GM21528 (cell line): ENCODE data around the gene FBXO48.

ENCODE experiments used
- ATAC-seq: cut with Tn5 transposase; IDR thresholded peaks from one replicate; pipeline ENCODE4 v1.9.1; 2021; ENCODE audit warnings: mild to moderate bottlenecking, moderate library complexity; ENCODE audit not compliant: unreplicated experiment, low FRiP score

The FBXO48 gene

GRCh38 chr2:68438455-68439303 is 28.4 kb downstream of the FBXO48 start:
- no peak for ATAC-seq

DNA sequence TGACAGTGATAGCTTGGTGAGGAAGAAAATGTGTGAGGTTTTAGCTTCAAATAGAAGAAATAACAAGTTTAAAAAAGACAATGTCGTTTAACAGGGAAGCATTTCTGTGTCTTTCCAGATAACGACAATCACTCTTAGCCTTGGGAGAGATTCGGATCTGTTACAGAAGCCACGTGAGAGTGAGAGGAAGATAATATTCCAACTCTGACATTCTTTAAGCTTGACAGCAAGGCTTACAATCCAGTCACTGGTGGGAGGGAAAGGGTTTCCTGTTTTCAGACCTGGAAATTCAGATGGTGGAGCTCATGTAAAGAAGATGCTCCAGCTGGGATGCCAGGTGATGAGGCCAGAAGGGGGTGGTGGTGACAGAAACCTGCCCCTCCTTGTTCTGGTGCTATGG is 30.8 kb downstream of the FBXO48 start:
- ATAC-seq = no peak

DNA sequence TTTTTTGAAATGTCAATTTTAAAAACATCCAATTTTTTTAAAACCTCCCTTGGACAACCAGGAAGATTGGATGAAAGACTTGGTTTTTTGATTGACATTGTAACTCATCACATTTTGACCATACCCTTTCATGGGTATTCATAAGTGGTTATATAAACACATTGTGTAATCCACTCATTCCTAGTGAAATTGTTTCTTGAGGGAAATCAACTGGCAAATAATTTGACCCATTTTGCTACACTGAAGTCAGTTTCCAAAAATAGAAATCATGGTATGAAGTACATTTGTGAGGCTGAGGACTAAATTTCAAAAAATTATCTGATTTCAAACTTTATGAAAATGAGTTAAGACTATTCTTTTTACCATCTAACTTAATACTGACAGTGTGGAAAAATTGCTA is 31.5 kb downstream of the FBXO48 start:
- no peak for ATAC-seq

GRCh38 chr2:68434981-68435380 is 32.1 kb downstream of the FBXO48 start:
- ATAC-seq = no peak

- ATAC-seq = no peak
Observed at GRCh38 chr2:68432696-68433658, 34.1 kb downstream of the FBXO48 start.

GRCh38 chr2:68431316-68431972 is 35.6 kb downstream of the FBXO48 start:
- no peak for ATAC-seq

DNA sequence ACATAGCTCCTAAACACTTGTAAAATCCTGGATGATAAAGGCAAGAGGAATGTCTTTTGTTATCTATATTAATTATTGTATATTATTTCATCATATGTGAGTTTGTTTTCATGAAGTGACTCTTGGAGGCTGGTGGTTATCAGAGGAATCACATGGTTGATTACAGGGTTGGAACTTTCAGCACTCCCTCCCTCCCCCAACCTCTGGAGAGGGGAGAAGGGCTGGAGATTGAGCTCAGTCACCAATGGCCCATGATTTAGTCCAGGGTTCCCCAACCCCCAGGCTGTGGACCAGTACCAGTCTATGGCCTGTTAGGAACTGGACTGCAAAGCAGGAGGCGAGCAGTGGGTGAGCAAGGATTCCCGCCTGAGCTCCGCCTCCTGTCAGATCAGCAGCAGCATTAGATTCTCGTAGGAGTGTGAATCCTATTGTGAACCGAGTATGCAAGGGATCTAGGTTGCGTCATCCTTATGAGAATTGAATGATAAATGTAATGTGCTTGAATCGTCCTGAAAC is 37.7 kb downstream of the FBXO48 start:
- no peak for ATAC-seq

DNA sequence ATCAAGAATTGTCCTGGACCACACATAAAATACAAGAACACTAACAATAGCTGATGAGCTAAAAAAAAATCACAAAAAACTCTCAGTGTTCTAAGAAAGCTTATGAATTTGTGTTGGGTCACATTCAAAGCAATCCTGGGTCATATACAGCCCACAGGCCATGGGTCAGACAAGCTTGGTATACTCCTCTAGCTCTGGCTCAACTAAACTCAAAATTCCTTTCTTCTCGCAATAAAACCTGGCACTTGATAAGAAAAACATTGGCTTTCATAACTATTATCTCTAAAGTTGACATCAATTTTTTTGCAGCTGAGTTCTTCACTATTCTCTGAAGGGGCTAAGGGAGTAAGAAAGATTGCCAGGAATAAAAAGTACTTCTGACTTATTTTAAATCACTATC is 38.3 kb downstream of the FBXO48 start:
- no peak for ATAC-seq

DNA sequence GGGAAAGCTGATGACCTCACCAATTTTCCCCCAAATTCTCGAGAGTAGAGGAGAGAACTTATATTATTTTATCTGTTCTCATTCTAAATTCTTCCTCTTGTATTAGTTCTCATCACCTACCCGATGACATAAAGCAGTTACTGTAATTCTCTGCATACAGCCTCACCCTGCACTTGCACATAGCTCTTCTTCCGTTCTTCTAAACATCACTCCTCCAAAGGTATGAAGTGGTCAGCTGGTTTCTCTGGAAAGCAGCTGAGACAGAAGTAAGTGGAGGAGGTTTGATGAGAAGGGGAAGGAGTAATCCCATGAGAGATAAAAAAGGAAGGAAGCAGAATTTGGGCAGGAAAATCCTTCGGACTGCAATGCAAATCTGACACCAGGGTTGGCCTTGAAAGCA is 39.0 kb downstream of the FBXO48 start:
- no peak for ATAC-seq

DNA sequence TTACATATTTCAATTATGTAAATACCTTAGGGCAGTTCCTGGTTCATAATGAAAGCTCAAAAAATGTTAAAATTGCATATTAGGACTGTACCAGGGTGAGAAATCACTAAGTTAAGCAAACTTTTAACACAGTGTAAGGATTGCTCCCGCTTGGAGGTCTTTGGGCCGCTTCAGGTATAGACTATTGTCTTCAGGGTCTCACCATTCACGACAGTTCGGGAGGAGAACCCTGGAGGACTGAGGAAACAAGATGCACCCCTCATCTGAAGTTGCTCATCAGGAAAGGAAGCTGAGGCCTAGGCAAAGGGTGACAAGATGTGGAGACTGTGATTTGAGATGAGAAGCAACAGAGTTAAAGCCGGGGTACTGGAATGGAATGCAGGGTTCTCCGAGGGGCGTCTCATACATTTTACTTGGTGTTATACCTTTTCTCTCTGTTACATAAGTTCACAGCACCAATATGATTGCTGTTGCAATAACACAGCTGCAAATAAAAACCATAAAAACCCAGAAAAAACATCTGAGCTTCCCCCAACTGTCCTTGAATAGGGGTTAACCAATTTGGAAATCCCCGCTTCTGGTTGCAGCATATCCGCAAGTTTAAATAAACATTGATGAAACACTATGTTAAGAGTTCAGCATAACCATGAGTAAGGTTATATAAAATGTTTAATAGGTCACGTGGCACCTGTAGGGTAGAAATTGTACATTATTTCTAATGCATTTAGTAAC is 40.1 kb downstream of the FBXO48 start:
- peak; percentile 47 for ATAC-seq

DNA sequence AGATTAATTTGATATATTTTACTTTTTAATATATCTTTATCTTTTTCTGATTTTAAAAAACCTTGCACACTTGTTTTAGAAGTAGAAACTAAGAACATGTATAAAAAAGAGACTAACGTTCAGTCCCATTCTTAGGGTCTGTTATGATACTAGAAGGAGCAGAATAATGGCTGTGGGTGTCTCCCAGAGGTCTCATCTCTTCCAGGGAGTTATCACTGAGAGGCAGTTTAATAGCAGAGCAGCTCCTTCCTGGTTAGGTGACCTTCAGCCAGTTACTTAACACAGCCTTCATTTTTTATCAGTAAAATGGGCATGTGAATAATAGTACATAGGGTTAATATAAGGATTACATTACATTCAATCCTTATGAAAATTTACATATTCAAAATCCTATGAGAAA is 40.6 kb downstream of the FBXO48 start:
- ATAC-seq = no peak

DNA sequence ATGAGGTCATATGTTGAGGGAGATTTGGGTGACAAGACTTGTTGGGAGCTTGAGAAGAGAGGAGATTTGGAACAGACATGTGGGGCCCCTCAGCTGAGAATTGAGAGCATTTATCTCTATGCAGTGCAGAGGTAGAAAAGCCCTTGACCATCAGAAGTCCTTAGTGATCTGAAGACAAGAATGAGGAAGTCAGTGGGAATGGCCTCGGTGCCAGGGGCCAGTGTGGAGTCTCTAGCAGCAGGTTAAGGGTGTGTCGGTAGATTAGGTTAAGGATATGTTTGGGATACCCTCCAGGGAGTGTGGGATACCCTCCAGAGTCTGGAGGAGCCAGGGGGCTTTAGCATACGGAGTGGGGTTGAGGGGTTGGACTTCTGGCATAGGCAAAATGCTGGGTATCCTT is 41.6 kb downstream of the FBXO48 start:
- ATAC-seq = no peak

DNA sequence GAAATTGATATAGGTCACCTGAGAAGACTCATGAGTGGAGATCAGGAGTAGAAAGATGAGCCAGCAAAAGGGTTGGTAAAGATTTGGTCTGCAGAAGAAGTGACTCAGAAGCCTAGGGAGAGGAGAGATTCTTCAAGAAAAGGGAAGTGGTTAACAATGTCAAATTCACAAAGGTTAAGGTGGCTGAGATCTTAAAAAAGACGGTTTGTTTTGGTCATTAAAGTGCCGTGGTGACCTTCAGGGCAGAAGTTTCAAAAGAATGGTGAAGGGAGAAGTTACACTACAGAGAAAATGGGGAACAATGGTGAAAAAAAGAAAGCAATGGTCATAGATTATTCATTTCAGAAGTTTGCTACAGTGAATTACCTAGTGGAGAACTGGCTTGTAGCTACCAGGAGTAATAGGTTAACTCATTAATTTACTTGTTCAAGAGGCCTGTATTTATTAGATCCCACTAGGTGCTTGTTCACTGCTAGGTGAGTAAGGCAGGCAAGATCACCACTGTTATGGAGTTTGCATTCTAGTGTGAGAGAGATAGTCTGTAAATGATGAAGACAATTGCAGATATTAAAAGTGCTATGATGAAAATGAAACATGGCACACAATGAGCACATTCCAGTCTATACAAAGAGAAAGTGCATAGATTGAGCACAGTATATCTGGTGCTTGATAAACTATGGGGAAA is 43.0 kb downstream of the FBXO48 start:
- ATAC-seq = peak; percentile 79

DNA sequence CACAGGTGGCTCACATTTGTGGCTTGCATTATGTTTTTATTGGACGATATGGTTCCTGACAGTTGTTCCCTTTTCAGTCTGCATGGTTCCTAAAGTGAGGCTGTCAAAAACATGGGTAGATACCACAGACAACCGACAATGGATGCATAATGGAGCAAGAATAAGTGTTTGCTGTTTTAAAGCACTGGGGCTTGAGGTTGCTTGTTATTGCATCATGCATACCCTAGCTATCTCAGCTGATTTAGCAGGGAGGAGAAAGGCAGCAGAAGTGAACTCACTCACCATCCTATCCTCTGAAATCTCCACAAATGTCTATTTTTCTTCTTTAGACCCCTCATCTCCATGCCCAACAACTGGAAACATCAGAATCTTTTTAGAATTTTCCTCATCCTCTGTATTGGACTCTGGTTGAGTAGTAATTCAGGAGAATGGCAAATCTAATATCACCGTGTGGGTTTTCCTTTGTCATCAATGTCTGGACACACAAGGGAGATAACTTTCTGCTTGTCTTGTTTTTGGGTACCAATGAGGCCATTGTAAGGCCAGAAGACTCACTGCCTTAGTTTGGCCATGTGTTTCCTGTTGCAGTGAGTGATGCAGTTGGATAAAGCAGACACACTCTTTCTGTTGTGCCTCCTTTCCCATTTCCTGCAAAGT is 46.7 kb downstream of the FBXO48 start:
- no peak for ATAC-seq

GRCh38 chr2:68418855-68419254 is 48.2 kb downstream of the FBXO48 start:
- no peak for ATAC-seq

GRCh38 chr2:68418419-68418818 is 48.7 kb downstream of the FBXO48 start:
- no peak for ATAC-seq

DNA sequence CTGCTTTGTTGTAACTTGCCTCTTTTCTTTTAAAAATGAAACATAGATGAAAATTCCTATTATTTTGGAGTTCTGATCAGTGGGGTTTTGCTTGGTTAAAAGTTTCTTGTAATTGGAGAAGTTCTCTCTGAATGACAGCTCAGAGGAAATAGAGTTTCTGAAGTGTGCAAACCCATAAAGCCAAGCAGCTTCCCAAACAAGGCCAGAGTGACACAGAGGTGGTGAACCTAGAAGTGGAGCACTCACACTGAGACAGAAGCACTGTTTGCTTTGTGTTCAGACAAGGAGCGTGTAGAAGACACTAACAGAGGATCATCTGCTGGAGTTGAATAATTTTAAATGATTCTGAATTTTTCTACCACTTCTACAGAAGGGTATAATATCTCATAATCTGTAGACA is 49.2 kb downstream of the FBXO48 start:
- ATAC-seq = no peak

- no peak for ATAC-seq
Observed at GRCh38 chr2:68416081-68416675, 50.9 kb downstream of the FBXO48 start.

DNA sequence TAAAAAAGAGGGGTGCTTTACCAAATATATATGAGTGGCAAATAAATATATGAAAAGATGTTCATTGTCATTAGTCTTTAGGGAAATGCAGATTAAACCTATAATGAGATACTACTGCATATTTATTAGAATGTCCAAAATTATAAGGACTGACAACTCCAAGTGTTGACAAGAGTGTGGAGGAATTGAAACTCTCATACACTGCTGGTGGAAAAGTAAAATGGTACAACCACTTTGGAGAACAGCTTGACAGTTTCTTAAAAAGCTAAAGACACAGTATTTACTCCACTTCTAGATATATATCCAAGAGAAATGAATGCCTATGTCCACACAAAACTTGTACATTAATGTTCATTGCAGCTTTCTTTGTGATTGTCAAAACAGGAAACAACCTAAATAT is 51.6 kb downstream of the FBXO48 start:
- no peak for ATAC-seq
